Measurements from ENCODE around the gene LOX. TPM values are rescaled to one million over a fixed set of nuclear protein-coding genes. Genes with fewer than 3 reads are reported as not detected.

The LOX gene
- total RNA-seq, 1 donor from 2014 or later: 1,150 TPM

DNA sequence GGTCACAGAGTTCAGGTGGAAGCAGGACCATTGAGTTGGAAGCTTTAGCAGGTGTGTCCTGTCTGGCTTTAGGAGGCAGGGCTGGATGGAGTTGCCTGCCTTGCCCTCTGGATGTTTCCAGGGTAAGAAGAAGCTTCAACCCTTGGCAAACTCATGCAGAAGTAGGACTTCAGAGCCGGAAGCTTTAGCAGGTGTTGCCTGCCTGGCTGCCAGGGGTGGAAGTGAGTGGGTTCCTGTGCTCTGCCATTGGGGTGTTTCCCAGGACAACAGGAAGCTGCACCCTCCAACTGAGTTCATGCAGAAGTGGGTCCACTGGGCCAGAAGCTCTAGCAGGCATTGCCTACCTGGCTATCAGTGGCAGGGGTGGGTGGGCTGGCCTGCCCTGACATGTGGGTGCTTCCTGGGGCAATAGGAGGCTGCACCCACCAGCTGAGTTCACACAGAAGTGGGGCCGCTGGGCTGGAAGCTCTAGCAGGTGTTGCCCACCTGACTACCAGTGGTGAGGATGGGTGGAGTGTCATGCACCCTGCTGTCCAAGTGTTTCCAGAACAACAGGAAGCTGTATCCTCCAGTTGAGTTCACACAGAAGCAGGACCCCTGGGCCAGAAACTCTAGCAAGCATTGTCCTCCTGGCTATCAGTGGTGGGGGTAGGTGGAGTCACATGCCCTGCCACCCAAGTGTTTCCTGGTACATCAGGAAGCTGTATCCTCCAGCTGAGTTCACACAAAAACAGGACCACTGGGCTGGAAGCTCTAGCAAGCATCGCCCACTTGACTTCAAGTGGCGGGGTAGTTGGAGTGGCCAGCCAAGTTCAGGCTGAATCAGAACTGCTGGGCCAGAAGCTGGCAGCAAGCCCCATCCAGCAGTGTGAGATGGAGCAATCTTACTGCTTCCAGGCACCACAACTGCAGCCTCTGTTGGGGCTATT lies 24.6 kb downstream of the LOX start:
- H3K36me3 Mint-ChIP-seq (ENCODE audit: low read depth, unreplicated experiment): peaks cover 6% of the 10 kb centered on the region
- no peak overlapping the region for H3K27ac ChIP-seq (ENCODE audit: low read depth, low read length)
- H2AFZ ChIP-seq (ENCODE audit: low read depth, low read length): no peak overlapping the region
- H3K9me3 ChIP-seq (ENCODE audit: insufficient read depth, low read depth, low read length): no peaks in the 10 kb centered on the region
- no peak overlapping the region for H3K4me2 ChIP-seq (ENCODE audit: low read length)
- TF ChIP-seq, protein P1, sequence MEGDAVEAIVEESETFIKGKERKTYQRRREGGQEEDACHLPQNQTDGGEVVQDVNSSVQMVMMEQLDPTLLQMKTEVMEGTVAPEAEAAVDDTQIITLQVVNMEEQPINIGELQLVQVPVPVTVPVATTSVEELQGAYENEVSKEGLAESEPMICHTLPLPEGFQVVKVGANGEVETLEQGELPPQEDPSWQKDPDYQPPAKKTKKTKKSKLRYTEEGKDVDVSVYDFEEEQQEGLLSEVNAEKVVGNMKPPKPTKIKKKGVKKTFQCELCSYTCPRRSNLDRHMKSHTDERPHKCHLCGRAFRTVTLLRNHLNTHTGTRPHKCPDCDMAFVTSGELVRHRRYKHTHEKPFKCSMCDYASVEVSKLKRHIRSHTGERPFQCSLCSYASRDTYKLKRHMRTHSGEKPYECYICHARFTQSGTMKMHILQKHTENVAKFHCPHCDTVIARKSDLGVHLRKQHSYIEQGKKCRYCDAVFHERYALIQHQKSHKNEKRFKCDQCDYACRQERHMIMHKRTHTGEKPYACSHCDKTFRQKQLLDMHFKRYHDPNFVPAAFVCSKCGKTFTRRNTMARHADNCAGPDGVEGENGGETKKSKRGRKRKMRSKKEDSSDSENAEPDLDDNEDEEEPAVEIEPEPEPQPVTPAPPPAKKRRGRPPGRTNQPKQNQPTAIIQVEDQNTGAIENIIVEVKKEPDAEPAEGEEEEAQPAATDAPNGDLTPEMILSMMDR (IDR thresholded peaks at IDR 0.05; ENCODE audit: insufficient read depth, low read depth, low read length): no peak
- no peak for TF ChIP-seq EZH2 (IDR thresholded peaks at IDR 0.05; ENCODE audit: insufficient read depth, low read length)
- no peaks in the 10 kb centered on the region for H3K4me1 ChIP-seq (ENCODE audit: insufficient read depth, low read length)
- H4K20me1 ChIP-seq (ENCODE audit: insufficient read depth, low read length): no peaks in the 10 kb centered on the region
- no peak overlapping the region for H3K4me3 Mint-ChIP-seq (ENCODE audit: unreplicated experiment)
- no peak overlapping the region for H3K9ac ChIP-seq (ENCODE audit: low read length)
- peaks cover 2% of the 10 kb centered on the region for H3K9me3 Mint-ChIP-seq (ENCODE audit: unreplicated experiment)
- no peaks in the 10 kb centered on the region for H3K27me3 ChIP-seq (ENCODE audit: insufficient read depth, low read length)
- H3K27ac Mint-ChIP-seq (ENCODE audit: unreplicated experiment): no peak overlapping the region
- FAIRE-seq (no peak), DNase-seq (ENCODE audit: low read depth) (no peak)
- H3K79me2 ChIP-seq (ENCODE audit: insufficient read depth, low read length): no peaks in the 10 kb centered on the region
- no peak overlapping the region for H3K4me3 ChIP-seq (ENCODE audit: insufficient read depth, low read depth, low read length)
- H3K4me1 Mint-ChIP-seq (ENCODE audit: low read depth, unreplicated experiment): no peaks in the 10 kb centered on the region
- H3K36me3 ChIP-seq (ENCODE audit: insufficient read depth, low read length): no peaks in the 10 kb centered on the region
- no peaks in the 10 kb centered on the region for H3K27me3 Mint-ChIP-seq (ENCODE audit: low read depth, unreplicated experiment)

DNA sequence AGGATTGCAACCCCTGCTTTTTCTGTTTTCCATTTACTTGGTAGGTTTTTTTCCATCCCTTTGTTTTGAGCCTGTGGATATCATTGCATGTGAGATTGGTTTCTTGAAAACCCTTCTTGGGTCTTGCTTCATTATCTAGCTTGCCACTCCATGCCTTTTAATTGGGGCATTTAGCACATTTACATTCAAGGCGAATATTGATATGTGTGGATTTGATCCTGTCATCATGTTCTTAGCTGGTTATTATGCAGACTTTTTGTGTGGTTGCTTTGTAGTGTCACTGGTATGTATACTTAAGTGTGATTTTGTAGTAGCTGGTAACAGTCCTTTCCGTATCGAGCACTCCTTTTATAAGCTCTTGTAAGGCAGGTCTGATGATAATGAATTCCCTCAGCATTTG lies 26.5 kb downstream of the LOX start:
- H3K27ac Mint-ChIP-seq (ENCODE audit: unreplicated experiment): no peak overlapping the region

More for the DNA sequence above, 26.5 kb downstream of the LOX start:
- Histone ChIP-seq H3K4me2 (ENCODE audit: low read length) (no peak overlapping the region), H3K36me3 (ENCODE audit: insufficient read depth, low read length) (no peaks in the 10 kb centered on the region), H3K27ac (ENCODE audit: low read depth, low read length) (no peak overlapping the region), H3K27me3 (ENCODE audit: insufficient read depth, low read length) (no peaks in the 10 kb centered on the region), H3K9me3 (ENCODE audit: insufficient read depth, low read depth, low read length) (no peaks in the 10 kb centered on the region), H2AFZ (ENCODE audit: low read depth, low read length) (no peak overlapping the region), H3K79me2 (ENCODE audit: insufficient read depth, low read length) (no peaks in the 10 kb centered on the region), H3K9ac (ENCODE audit: low read length) (no peak overlapping the region), H3K4me3 (ENCODE audit: insufficient read depth, low read depth, low read length) (no peak overlapping the region), H3K4me1 (ENCODE audit: insufficient read depth, low read length) (no peaks in the 10 kb centered on the region), H4K20me1 (ENCODE audit: insufficient read depth, low read length) (no peaks in the 10 kb centered on the region)
- Mint-ChIP-seq H3K27me3 (ENCODE audit: low read depth, unreplicated experiment) (no peaks in the 10 kb centered on the region), H3K9me3 (ENCODE audit: unreplicated experiment) (peaks cover 2% of the 10 kb centered on the region), H3K4me3 (ENCODE audit: unreplicated experiment) (no peak overlapping the region), H3K36me3 (ENCODE audit: low read depth, unreplicated experiment) (peaks cover 8% of the 10 kb centered on the region), H3K4me1 (ENCODE audit: low read depth, unreplicated experiment) (no peaks in the 10 kb centered on the region)
- TF ChIP-seq, protein P1 (IDR thresholded peaks at IDR 0.05; ENCODE audit: insufficient read depth, low read depth, low read length): no peak
- TF ChIP-seq EZH2 (IDR thresholded peaks at IDR 0.05; ENCODE audit: insufficient read depth, low read length): no peak
- no peak for FAIRE-seq
- DNase-seq (ENCODE audit: low read depth): no peak

Measured in astrocyte (in vitro differentiated cells and primary cell).